Prostate gland (tissue), 2 donors: ENCODE measurements around the gene SLC39A7.

ENCODE experiments used
- CTCF ChIP-seq, 4 experiments: fragments of 200-600 bp in 2 of 4; fragments of 450-650 bp in 2 of 4; sonication (generic) in 2 of 4; IDR thresholded peaks; 1 replicate in 3 of 4; 2 replicates in 1 of 4; pipeline ENCODE4 v1.5.1; 2016 to 2019; ENCODE audit warnings: antibody characterized with exemption in 4 of 4, mild to moderate bottlenecking in 2 of 4, moderate library complexity in 2 of 4
- POLR2A ChIP-seq: fragments of 450-650 bp; IDR thresholded peaks from one replicate; pipeline ENCODE4 v1.6.1; 2016; ENCODE audit warnings: antibody characterized with exemption, mild to moderate bottlenecking
- POLR2AphosphoS5 ChIP-seq: sonication (generic); formaldehyde crosslinking; IDR thresholded peaks from one replicate; pipeline ENCODE4 v1.6.1; 2017; ENCODE audit warnings: antibody characterized with exemption

- TF ChIP-seq CTCF (IDR thresholded peaks at IDR 0.05) (no peak), POLR2AphosphoS5 (no peak), POLR2A (no peak)
These were observed 5.1 kb upstream of the SLC39A7 start for GRCh38 chr6:33195304-33196165.
